GM13977 (cell line): ENCODE results near the gene METTL1.

Source experiments
- DNase-seq: peaks from one replicate; pipeline ENCODE4 v3.0.0; 2012; ENCODE audit warnings: low spot score
- CTCF ChIP-seq: IDR thresholded peaks from 2 replicates; pipeline ENCODE4 v1.5.1; 2012; ENCODE audit warnings: mild to moderate bottlenecking, control low read depth; ENCODE audit not compliant: insufficient read depth; ENCODE audit errors: extremely low read depth, missing control alignments
- in situ Hi-C: fragments of 300-500 bp; cut with MboI; formaldehyde crosslinking; loops from one replicate; pipeline ENCODE4 v1.12.0; 2022; ENCODE audit warnings: low sequenced_read_pairs, low pct_unique_long_range_greater_than_20kb, mixed read lengths, inconsistent platforms; ENCODE audit not compliant: unreplicated experiment

The METTL1 gene

GRCh38 chr12:57782608-57783465 lies 10.9 kb upstream of the METTL1 start, which contains the start of gene TSFM:
Gene TSFM, plus strand, starts transcription at chr12:57782787. Its CDS starts 15 bp downstream, at chr12:57782802.
- peak; percentile 86 for DNase-seq
- peak; percentile 96 for TF ChIP-seq CTCF
- in situ Hi-C loops, result no loop called here

- TF ChIP-seq CTCF, result no peak
- no peak for DNase-seq
- in situ Hi-C loops, result no loop called here
Observed at GRCh38 chr12:57782243-57782607, 10.3 kb upstream of the METTL1 start.

- no peak for DNase-seq
- TF ChIP-seq CTCF, result no peak
- in situ Hi-C loops, result no loop called here
Observed at GRCh38 chr12:57781801-57782200, 9.9 kb upstream of the METTL1 start.

- DNase-seq, result no peak
- no peak for TF ChIP-seq CTCF
- in situ Hi-C loops, result no loop called here
Observed at GRCh38 chr12:57781244-57781643, 9.3 kb upstream of the METTL1 start.

- no peak for TF ChIP-seq CTCF
- DNase-seq, result no peak
- in situ Hi-C loops, result no loop called here
Observed at GRCh38 chr12:57780284-57780897, 8.5 kb upstream of the METTL1 start.

GRCh38 chr12:57779736-57780135 lies 7.8 kb upstream of the METTL1 start:
- no peak for DNase-seq
- no peak for TF ChIP-seq CTCF
- in situ Hi-C loops, result no loop called here
